Measurements from ENCODE around the gene SHANK2.

The SHANK2 gene

GRCh38 chr11:71255323-71255722 is 2.9 kb upstream of the SHANK2 start:
- Histone ChIP-seq H3K36me3 (ENCODE audit: low read length) (no peaks in the 10 kb centered on the region), H2AFZ (ENCODE audit: low read depth, low read length, severe bottlenecking) (no peak overlapping the region), H3K9ac (ENCODE audit: low read length) (no peak overlapping the region), H4K20me1 (ENCODE audit: low read depth, low read length) (no peaks in the 10 kb centered on the region), H3K4me3 (ENCODE audit: insufficient read depth, low read length, poor library complexity, severe bottlenecking) (no peak overlapping the region), H3F3A (ENCODE audit: insufficient read depth) (0 out of 2 replicates have a peak, but pooled peaks cover 6% of the 10 kb centered on the region), H3K9me3 (ENCODE audit: insufficient read depth, low read length) (no peaks in the 10 kb centered on the region), H3K27ac (ENCODE audit: low read depth, low read length) (no peak overlapping the region), H3K9me2 (replicated peaks; ENCODE audit: insufficient read depth, low read length) (no peaks in the 10 kb centered on the region), H3K79me2 (ENCODE audit: insufficient read depth, low read length) (no peaks in the 10 kb centered on the region), H3K27me3 (ENCODE audit: low read length) (no peaks in the 10 kb centered on the region), H3K4me2 (ENCODE audit: low read depth, low read length, poor library complexity, severe bottlenecking) (no peak overlapping the region)
- TF ChIP-seq EZH2phosphoT487 (conservative IDR thresholded peaks at IDR 0.05; ENCODE audit: low read length) (no peak), CTCF (IDR thresholded peaks at IDR 0.05; ENCODE audit: insufficient read depth, low read length, poor library complexity, severe bottlenecking) (no peak)

GRCh38 chr11:71253794-71254193 is 1.4 kb upstream of the SHANK2 start:
- no peaks in the 10 kb centered on the region for H3K36me3 ChIP-seq (ENCODE audit: low read length)
- no peaks in the 10 kb centered on the region for H3K9me2 ChIP-seq (replicated peaks; ENCODE audit: insufficient read depth, low read length)
- 0 out of 2 replicates have a peak, but pooled peaks cover 6% of the 10 kb centered on the region for H3F3A ChIP-seq (ENCODE audit: insufficient read depth)
- TF ChIP-seq CTCF (IDR thresholded peaks at IDR 0.05; ENCODE audit: insufficient read depth, low read length, poor library complexity, severe bottlenecking) (no peak), EZH2phosphoT487 (conservative IDR thresholded peaks at IDR 0.05; ENCODE audit: low read length) (no peak)
- no peak overlapping the region for H3K4me3 ChIP-seq (ENCODE audit: insufficient read depth, low read length, poor library complexity, severe bottlenecking)
- no peaks in the 10 kb centered on the region for H3K27me3 ChIP-seq (ENCODE audit: low read length)
- H3K27ac ChIP-seq (ENCODE audit: low read depth, low read length) = no peak overlapping the region
- H2AFZ ChIP-seq (ENCODE audit: low read depth, low read length, severe bottlenecking) = no peak overlapping the region
- H3K9ac ChIP-seq (ENCODE audit: low read length) = no peak overlapping the region
- H3K79me2 ChIP-seq (ENCODE audit: insufficient read depth, low read length) = no peaks in the 10 kb centered on the region
- no peaks in the 10 kb centered on the region for H4K20me1 ChIP-seq (ENCODE audit: low read depth, low read length)
- no peak overlapping the region for H3K4me2 ChIP-seq (ENCODE audit: low read depth, low read length, poor library complexity, severe bottlenecking)
- no peaks in the 10 kb centered on the region for H3K9me3 ChIP-seq (ENCODE audit: insufficient read depth, low read length)

GRCh38 chr11:71252770-71253730 is 673 bp upstream of the SHANK2 start:
- H2AFZ ChIP-seq (ENCODE audit: low read depth, low read length, severe bottlenecking) = no peak overlapping the region
- peak overlapping the region; percentile 72 for H3K4me2 ChIP-seq (ENCODE audit: low read depth, low read length, poor library complexity, severe bottlenecking)
- H3K9me2 ChIP-seq (replicated peaks; ENCODE audit: insufficient read depth, low read length) = no peaks in the 10 kb centered on the region
- H3K36me3 ChIP-seq (ENCODE audit: low read length) = no peaks in the 10 kb centered on the region
- 0 out of 2 replicates have a peak overlapping the region, but pooled peaks have one; percentile 15 for H3K9ac ChIP-seq (ENCODE audit: low read length)
- H3K9me3 ChIP-seq (ENCODE audit: insufficient read depth, low read length) = no peaks in the 10 kb centered on the region
- no peaks in the 10 kb centered on the region for H3K27me3 ChIP-seq (ENCODE audit: low read length)
- H3F3A ChIP-seq (ENCODE audit: insufficient read depth) = 0 out of 2 replicates have a peak, but pooled peaks cover 6% of the 10 kb centered on the region
- H3K79me2 ChIP-seq (ENCODE audit: insufficient read depth, low read length) = no peaks in the 10 kb centered on the region
- H4K20me1 ChIP-seq (ENCODE audit: low read depth, low read length) = no peaks in the 10 kb centered on the region
- 0 out of 2 replicates have a peak, but pooled peaks have one; percentile 49 for TF ChIP-seq EZH2phosphoT487 (conservative IDR thresholded peaks at IDR 0.05; ENCODE audit: low read length)
- no peak for TF ChIP-seq CTCF (IDR thresholded peaks at IDR 0.05; ENCODE audit: insufficient read depth, low read length, poor library complexity, severe bottlenecking)
- peak overlapping the region; percentile 41 for H3K27ac ChIP-seq (ENCODE audit: low read depth, low read length)
- peak overlapping the region; percentile 52 for H3K4me3 ChIP-seq (ENCODE audit: insufficient read depth, low read length, poor library complexity, severe bottlenecking)
